Measurements from ENCODE around the gene SCAMP1.

- no peak for TF ChIP-seq CTCF (IDR thresholded peaks at IDR 0.05; ENCODE audit: insufficient read depth, low read length)
- no peak for TF ChIP-seq POLR2AphosphoS5 (IDR thresholded peaks at IDR 0.05; ENCODE audit: low read depth)
- no peak for TF ChIP-seq GABPA (IDR thresholded peaks at IDR 0.05; ENCODE audit: low read depth)
- TF ChIP-seq REST (IDR thresholded peaks at IDR 0.05; ENCODE audit: insufficient replicate concordance, low read depth) = no peak
- TF ChIP-seq SPI1 (IDR thresholded peaks at IDR 0.05; ENCODE audit: borderline replicate concordance, low read depth) = no peak
Measured at GRCh38 chr5:78360924-78361630, 660 bp downstream of the SCAMP1 start.
